Spleen (tissue), 11 donors: ENCODE data around the gene MAP3K12. TPM values are rescaled to one million over a fixed set of nuclear protein-coding genes. Genes with fewer than 3 reads are reported as not detected.

Experiments used
- DNase-seq: peaks from one replicate; pipeline ENCODE4 v3.0.0-alpha.2; 2020
- H3K27ac ChIP-seq, 8 donors: fragments of 200-600 bp; sonication (generic) in 7 of 8; 1 replicate in 4 of 8; 2 replicates in 4 of 8; pipeline versions ENCODE4 v1.5.0 to v1.8.0; 2016 to 2021; ENCODE audit warnings: inconsistent platforms in 4 of 8, mild to moderate bottlenecking in 4 of 8, moderate library complexity in 1 of 8
- H3K27me3 ChIP-seq, 7 donors: fragments of 200-600 bp; sonication (generic) in 6 of 7; replicated peaks in 1 of 7; 1 replicate in 4 of 7; 2 replicates in 3 of 7; pipeline versions ENCODE4 v1.5.0 to v1.8.0; 2016 to 2021; ENCODE audit warnings: inconsistent platforms in 3 of 7, mild to moderate bottlenecking in 1 of 7
- H3K36me3 ChIP-seq, 6 donors: fragments of 200-600 bp; sonication (generic) in 5 of 6; 1 replicate in 4 of 6; 2 replicates in 2 of 6; pipeline versions ENCODE4 v1.5.0 to v1.8.0; 2016 to 2021; ENCODE audit warnings: inconsistent platforms in 2 of 6
- H3K4me1 ChIP-seq, 6 donors: fragments of 200-600 bp; sonication (generic) in 5 of 6; 1 replicate in 3 of 6; 2 replicates in 3 of 6; pipeline versions ENCODE4 v1.5.0 to v1.8.0; 2016 to 2021; ENCODE audit warnings: inconsistent platforms in 3 of 6
- H3K4me3 ChIP-seq, 8 donors: fragments of 200-600 bp; sonication (generic) in 7 of 8; 1 replicate in 4 of 8; 2 replicates in 4 of 8; pipeline versions ENCODE4 v1.5.0 to v1.8.0; 2016 to 2021; ENCODE audit warnings: inconsistent platforms in 4 of 8, mild to moderate bottlenecking in 4 of 8, moderate library complexity in 2 of 8
- H3K9me3 ChIP-seq, 8 donors: fragments of 200-600 bp; sonication (generic) in 7 of 8; 1 replicate in 4 of 8; 2 replicates in 4 of 8; pipeline versions ENCODE4 v1.5.0 to v1.8.0; 2016 to 2021; ENCODE audit warnings: inconsistent platforms in 4 of 8
- POLR2A ChIP-seq, 3 donors: fragments of 450-650 bp; IDR thresholded peaks; one replicate each; pipeline ENCODE4 v1.5.1; 2017; ENCODE audit warnings: antibody characterized with exemption in 3 of 3, mild to moderate bottlenecking in 1 of 3
- POLR2AphosphoS5 ChIP-seq, 3 donors: sonication (generic); formaldehyde crosslinking; IDR thresholded peaks; one replicate each; pipeline ENCODE4 v1.5.1; 2017; ENCODE audit warnings: antibody characterized with exemption in 3 of 3
- WGBS, 5 donors: extraction: QIAGEN DNeasy Blood & Tissue Kit in 3 of 5; methylation state at CpG; one replicate each; pipeline versions ENCODE4 v1.1.5 to v1.1.7; 2013 to 2018; 5-methylcytosine and 5-hydroxymethylcytosine counted together
- intact Hi-C: fragments of 100-400 bp; cut with DNase I; formaldehyde crosslinking; loops from one replicate; pipeline ENCODE4 v1.15.0; 2023; ENCODE audit warnings: low total_unique reads
- polyA plus RNA-seq, 3 donors: library from polyadenylated mRNA; stranded (reverse); fragments of 200-250 nt; gene quantifications; one replicate each; pipeline ENCODE4 v1.2.1, GENCODE V29; 2013
- total RNA-seq, 7 donors: library from RNA; depleted of rRNA in 3 of 7; stranded (reverse); fragments of >200 nt in 3 of 7; fragmentation: NEBNext Ultra II Directional in 4 of 7; extraction: Animal tissue kit (Norgen Biotek cat#: 25700) in 4 of 7; gene quantifications; one replicate each; pipeline versions ENCODE4 v1.1.0 to v1.2.1, GENCODE V29; 2016 to 2021
- TF ChIP-seq, protein P1 (sequence below), 11 experiments: fragments of 200-600 bp in 7 of 11; fragments of 450-650 bp in 4 of 11; sonication (generic) in 4 of 11; IDR thresholded peaks in 8 of 11; conservative IDR thresholded peaks in 3 of 11; 1 replicate in 7 of 11; 2 replicates in 4 of 11; pipeline versions ENCODE4 v1.4.0 to v1.8.0; 2016 to 2021; ENCODE audit warnings: antibody characterized with exemption in 11 of 11, inconsistent platforms in 4 of 11, mild to moderate bottlenecking in 1 of 11
- donor health status: healthy with polysubstance abuse.
- donor health status: DM: no; HTN: no; CAD: no; lungs with moderate emphysema.
- donor health status: DM: no; HTN: no; CAD: no.
- donor health status: Bipolar disorder and iron deficiency.
- donor health status: healthy.
- donor health status: DM: no; HTN: no; CAD: no.
- donor health status: DM: yes; HTN: yes; CAD: no.

MAP3K12 gene
- total and polyA plus RNA-seq, 10 donors: 8.0 to 27.4 (median 18.0) TPM

DNA sequence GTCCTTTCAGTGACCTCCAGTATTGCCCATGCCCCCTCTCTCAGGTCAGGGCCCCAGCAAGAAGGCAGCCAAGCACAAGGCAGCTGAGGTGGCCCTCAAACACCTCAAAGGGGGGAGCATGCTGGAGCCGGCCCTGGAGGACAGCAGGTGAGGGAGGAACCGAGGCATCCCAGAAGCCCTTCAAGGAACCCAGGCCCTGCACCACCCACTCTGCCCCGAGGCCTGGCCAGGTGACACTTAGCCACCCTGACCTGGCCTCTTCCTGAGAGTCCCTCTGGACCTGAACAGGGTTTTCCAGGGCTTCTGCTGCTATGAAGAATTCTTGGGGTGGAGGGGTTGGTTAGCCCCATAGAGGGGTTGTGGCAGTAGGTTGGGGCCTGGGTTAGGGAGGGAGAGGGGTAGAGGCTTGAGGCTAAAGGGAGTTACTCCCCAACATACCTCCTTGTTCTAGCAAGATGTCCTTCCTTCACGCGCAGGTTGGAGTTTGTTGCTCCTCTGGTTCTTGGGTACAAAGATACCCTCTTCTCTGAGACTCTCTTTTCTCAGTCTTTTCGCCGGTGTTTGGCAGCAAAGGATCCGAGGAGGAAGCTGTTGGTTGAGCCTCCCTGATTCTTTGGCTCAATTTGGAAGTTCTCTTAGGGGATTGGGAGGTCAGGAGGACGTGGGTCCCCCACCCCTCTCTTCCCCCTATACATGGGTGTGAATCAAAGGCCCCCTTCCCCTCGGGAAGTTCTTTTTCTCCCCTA lies 3.9 kb upstream of the MAP3K12 start:
- no peak for TF ChIP-seq POLR2A (IDR thresholded peaks at IDR 0.05)
- TF ChIP-seq, protein P1, sequence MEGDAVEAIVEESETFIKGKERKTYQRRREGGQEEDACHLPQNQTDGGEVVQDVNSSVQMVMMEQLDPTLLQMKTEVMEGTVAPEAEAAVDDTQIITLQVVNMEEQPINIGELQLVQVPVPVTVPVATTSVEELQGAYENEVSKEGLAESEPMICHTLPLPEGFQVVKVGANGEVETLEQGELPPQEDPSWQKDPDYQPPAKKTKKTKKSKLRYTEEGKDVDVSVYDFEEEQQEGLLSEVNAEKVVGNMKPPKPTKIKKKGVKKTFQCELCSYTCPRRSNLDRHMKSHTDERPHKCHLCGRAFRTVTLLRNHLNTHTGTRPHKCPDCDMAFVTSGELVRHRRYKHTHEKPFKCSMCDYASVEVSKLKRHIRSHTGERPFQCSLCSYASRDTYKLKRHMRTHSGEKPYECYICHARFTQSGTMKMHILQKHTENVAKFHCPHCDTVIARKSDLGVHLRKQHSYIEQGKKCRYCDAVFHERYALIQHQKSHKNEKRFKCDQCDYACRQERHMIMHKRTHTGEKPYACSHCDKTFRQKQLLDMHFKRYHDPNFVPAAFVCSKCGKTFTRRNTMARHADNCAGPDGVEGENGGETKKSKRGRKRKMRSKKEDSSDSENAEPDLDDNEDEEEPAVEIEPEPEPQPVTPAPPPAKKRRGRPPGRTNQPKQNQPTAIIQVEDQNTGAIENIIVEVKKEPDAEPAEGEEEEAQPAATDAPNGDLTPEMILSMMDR (IDR thresholded peaks at IDR 0.05 in 8 of 11, conservative IDR thresholded peaks at IDR 0.05 in 3 of 11): no peak
- TF ChIP-seq POLR2AphosphoS5 (IDR thresholded peaks at IDR 0.05): no peak
- intact Hi-C loops: loop anchor here (10.0 kb wide), 1 partner anchor 48 kb away; the partner anchor contains the start of gene PCBP2
- no peaks in the 10 kb centered on the region for H3K9me3 ChIP-seq
- 76 to 91% (median 83%) methylated on average over 9 to 10 of the region's 10 CpGs for WGBS, 5 donors
- H3K27ac ChIP-seq: peak overlapping the region in 5 of 8 donors; percentile 92 to 98 (median 96)
- peaks cover 0 to 51% (median 30%) of the 10 kb centered on the region in 6 donors for H3K36me3 ChIP-seq
- no peaks in the 10 kb centered on the region for H3K27me3 ChIP-seq
- H3K4me3 ChIP-seq: no peak overlapping the region
- DNase-seq: no peak
- peaks cover 7 to 51% (median 40%) of the 10 kb centered on the region in 6 donors for H3K4me1 ChIP-seq

DNA sequence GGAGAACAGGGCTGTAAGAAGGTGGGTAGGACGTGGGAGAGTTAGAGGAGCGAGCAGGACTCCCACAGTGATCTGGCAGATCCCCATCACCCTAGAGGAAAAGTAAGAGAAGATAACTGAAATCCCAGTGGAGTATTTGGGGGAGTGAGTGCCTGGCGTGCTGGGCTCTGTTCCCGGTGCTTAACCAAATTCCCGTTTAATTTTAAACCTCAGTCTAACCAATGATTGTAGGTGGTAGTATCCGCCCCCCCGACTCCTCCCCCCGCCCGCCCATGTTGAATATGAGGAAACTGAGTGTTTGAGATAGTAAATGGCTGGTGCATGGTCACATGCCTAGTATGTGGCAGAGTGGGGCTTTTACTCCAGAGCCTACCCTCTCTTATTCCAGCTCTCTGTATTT lies 3.1 kb upstream of the MAP3K12 start:
- 70 to 86% (median 74%) methylated on average over 9 of the region's 9 CpGs for WGBS, 5 donors
- intact Hi-C loops: loop anchor here (10.0 kb wide), 1 partner anchor 48 kb away; the partner anchor contains the start of gene PCBP2
- peak overlapping the region in 5 of 8 donors; percentile 92 to 98 (median 96) for H3K27ac ChIP-seq

DNA sequence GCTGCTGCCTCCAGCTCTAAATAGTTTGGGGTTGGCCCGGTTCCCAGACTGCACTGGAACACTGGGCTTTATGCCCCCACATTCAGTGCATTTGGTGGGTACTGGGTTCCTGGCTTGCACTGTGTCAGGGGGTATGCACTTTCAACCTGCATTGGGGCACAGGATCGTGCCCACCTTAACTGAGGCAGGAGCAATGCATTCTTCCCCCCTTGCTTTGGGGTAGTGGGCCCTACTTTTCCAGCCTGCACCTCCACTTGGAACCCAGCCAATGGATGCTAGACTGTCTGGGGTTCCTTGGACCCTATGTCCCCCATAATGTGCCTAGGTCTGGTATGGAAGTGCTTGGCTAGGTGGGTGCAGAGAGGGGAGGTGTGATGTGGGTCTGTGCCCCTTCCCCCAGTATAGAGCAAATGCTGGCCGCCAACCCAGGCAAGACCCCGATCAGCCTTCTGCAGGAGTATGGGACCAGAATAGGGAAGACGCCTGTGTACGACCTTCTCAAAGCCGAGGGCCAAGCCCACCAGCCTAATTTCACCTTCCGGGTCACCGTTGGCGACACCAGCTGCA lies 2.4 kb upstream of the MAP3K12 start:
- intact Hi-C loops: loop anchor here (10.0 kb wide), 1 partner anchor 47 kb away; the partner anchor contains the start of gene PCBP2
- TF ChIP-seq, protein P1 (IDR thresholded peaks at IDR 0.05 in 8 of 11, conservative IDR thresholded peaks at IDR 0.05 in 3 of 11): no peak
- TF ChIP-seq POLR2A (IDR thresholded peaks at IDR 0.05) (no peak), POLR2AphosphoS5 (IDR thresholded peaks at IDR 0.05) (no peak)
- Histone ChIP-seq H3K27me3 (no peaks in the 10 kb centered on the region), H3K27ac (peak overlapping the region; percentile 92 to 100 (median 96)), H3K36me3 (peaks cover 0 to 39% (median 22%) of the 10 kb centered on the region in 6 donors), H3K4me3 (peak overlapping the region; percentile 55 to 87 (median 66)), H3K9me3 (no peaks in the 10 kb centered on the region), H3K4me1 (peaks cover 7 to 62% (median 45%) of the 10 kb centered on the region in 6 donors)
- WGBS, 5 donors: 57 to 73% (median 67%) methylated on average over 9 to 10 of the region's 10 CpGs
- DNase-seq: peak; percentile 85

More for the DNA sequence above, 3.1 kb upstream of the MAP3K12 start:
- no peak for DNase-seq
- Histone ChIP-seq H3K27me3 (no peaks in the 10 kb centered on the region), H3K9me3 (no peaks in the 10 kb centered on the region), H3K4me3 (peak overlapping the region in 5 of 8 donors; percentile 55 to 87 (median 64)), H3K4me1 (peaks cover 7 to 56% (median 42%) of the 10 kb centered on the region in 6 donors), H3K36me3 (peaks cover 0 to 46% (median 27%) of the 10 kb centered on the region in 6 donors)
- TF ChIP-seq, protein P1 (IDR thresholded peaks at IDR 0.05 in 8 of 11, conservative IDR thresholded peaks at IDR 0.05 in 3 of 11): no peak
- TF ChIP-seq POLR2A (IDR thresholded peaks at IDR 0.05): no peak
- TF ChIP-seq POLR2AphosphoS5 (IDR thresholded peaks at IDR 0.05): no peak
